H54 (cell line): Measurements from ENCODE around the gene CEP85.
A peak's percentile ranks its signal among the peaks of the same experiment; 100 is the strongest.
"Not testable (repeated sequence)": the region's sequence is repeated elsewhere in the genome, so short reads cannot be mapped to it uniquely, and the experiment has no call there.

Experiments
- DNase-seq: peaks from one replicate; pipeline ENCODE4 v3.0.0; 2011; ENCODE audit warnings: low spot score, mixed read lengths; ENCODE audit not compliant: insufficient read length
- FAIRE-seq: peaks from 3 replicates; lab custom pipeline; 2011; peaks lifted over from hg19 to GRCh38; lab: Jason Lieb, UNC
- POLR2A ChIP-seq: IDR thresholded peaks from 2 replicates; pipeline ENCODE4 v1.6.1; 2011; ENCODE audit warnings: low read depth, mild to moderate bottlenecking, low read length

Gene CEP85

DNA sequence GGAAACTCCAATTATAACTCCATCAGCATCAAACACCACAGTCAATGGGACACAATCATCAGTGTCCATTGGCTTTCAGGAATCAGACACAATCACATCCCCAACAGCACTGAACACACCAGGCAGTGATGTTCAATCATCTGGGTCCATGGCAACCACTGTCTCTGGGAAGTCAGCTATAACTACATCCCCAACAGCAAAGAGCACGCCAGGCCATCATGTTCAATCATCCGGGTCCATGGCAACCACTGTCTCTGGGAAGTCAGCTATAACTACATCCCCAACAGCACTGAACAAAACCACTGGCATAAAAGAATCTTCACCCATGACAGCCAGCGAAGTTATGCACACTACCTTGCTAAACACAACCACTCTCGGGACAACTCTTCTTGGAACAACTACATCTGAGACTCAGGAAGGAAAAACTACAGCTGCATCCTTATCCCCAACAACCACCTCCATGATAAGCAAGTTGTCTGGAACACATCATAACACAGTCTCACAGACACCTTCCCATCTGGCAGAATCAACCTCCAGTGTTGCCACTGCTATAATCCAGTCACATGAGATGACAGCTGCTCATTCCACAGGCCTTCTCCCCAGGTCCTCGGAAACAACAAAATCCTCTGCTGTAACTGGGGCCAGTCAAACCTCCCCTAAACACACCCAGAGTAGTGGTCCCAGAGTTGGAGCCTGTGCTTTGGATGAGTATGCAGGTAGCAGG lies 23.7 kb upstream of the CEP85 start:
- no peak for DNase-seq
- no peak for FAIRE-seq
- no peak for TF ChIP-seq POLR2A

DNA sequence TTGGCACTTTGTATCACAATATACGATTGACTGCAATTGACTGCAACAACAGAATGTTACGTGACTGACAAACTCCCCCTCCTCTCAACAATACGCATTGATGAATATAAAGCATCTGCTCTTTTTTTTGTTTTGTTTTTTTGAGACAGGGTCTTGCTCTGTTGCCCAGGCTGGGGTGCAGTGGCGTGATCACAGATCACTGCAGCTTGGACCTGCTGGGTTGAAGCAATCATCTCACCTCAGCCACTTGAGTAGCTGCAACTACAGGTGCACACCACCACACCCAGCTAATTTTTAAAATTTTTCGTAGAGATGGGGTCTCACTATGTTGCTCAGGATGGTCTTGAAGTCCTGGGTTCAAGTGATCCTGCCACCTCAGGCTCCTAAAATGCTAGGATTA lies 21.3 kb upstream of the CEP85 start:
- no peak for TF ChIP-seq POLR2A
- FAIRE-seq: no peak
- no peak for DNase-seq

DNA sequence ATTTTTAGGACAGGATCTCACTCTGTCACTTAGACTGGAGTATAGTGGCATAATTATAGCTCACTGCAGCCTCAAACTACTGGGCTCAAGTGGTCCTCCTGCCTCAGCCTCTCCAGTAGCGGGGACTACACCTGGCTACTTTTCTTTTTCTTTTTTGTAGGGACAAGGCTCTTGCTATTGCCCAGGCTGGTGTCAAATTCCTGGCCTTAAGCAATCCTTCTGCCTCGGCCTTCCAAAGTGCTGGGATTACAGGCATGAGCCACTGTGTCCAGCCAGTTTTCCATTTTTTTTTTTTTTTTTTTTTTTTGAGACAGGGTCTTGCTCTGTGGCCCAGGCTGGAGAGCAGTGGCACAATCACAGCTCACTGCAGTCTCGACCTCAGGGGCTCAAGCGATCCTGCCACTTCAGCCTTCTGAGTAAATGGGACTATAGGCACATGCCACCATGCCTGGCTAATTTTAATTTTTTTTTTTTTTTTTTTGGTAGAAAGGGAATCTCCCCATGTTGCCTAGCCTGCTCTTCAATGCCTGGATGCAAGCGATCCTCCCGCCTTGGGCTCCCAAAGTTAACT lies 20.6 kb upstream of the CEP85 start:
- DNase-seq (no peak), FAIRE-seq (no peak)
- TF ChIP-seq POLR2A: no peak

DNA sequence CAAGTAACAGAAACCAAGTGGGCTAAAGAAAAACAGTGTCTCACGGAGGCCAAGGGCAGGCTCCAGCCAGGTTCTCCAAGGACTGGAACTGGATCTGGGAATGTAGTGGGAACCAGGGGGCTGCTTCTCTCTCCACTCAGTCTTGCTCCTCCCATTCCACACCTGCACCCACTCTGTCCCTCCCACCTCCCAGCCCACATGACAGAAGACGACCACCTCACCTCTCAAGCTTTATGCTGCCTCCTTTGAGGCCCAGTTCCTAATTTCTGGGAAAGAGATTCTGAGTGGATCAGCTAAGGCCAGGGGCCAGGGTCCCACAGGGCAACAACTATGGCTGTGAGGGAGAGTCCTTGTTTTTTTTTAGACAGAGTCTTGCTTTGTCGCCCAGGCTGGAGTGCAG lies 18.8 kb upstream of the CEP85 start:
- DNase-seq: no peak
- no peak for TF ChIP-seq POLR2A
- FAIRE-seq: no peak

DNA sequence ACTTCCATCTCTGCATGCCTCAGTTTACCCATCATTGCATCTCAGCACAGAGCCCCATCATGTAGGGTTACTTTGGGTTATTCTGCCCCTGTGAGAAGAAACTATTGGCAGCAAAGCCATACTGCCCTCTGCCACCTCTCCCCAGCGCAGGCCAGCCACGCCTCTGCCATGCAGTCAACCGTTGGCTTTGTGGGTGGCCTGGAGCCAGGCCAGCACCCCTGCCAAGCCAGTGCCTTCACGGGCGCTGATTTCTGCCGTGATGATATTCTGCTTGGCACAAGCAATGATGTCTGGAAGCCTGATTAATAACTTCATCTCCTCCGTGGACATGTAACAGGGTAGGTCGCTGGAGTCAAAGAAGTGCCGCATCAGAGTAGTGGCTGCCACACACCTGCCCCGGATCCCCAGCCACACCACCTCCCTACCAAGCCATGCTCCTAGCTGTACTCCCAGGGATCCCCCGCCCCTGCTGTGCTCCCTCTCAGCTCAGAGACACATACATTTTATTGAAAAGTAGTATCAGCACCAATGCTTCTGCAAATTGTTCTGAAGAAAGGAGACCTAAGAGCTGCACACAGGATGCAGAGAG lies 15.0 kb upstream of the CEP85 start:
- FAIRE-seq: peak; percentile 58
- TF ChIP-seq POLR2A: no peak

DNA sequence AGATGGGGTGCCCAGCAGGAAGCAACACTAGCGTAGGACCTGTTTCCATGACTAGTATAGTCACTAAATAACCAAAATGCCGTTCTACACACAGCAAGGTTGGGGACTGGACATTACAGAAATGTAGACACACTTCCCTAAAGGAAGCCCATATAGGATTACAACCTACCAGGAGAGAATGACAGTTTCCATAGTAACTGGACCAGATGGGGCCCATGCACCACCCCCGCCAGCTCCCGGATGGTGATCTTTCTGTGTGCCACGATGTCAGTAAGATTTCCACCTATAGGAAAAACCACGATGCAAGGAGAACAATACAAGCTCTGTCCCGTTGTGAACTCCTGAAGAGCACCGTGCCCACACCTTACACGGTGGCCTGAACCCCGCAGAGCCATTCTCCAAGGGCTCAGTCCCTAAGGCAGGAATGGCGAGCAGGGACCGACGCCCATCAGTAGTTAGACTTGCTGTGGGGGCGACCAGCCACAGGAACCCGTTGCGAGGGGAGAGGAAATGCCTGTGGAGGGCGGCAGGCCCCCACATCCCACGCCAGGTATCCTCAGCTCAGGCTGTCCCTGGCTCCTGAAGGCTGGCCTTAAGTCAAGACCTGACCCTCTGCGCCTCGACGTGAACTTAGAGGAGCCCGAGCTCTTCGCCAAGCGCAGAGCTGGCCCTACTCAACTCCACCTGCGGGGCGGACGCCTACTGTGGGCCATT lies 13.6 kb upstream of the CEP85 start:
- FAIRE-seq (no peak), DNase-seq (no peak)
- no peak for TF ChIP-seq POLR2A

More for the DNA sequence above, 15.0 kb upstream of the CEP85 start:
- DNase-seq: peak; percentile 26

DNA sequence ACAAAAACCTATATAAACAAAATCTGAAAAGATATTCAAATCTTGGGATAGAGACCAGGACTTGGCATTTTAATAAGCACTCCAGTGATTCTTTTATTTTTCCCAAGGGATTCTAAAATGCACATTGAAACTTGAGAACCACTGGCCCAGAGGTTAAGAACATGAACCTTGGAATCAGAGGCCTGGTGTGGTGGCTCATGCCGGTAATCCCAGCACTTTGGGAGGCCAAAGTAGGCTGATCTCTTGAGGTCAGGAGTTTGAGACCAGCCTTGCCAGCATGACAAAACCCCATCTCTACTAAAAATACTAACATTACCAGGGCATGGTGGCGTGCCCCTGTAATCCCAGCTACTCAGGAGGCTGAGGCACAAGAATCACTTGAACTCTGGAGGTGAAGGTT lies 12.9 kb upstream of the CEP85 start:
- DNase-seq (no peak), FAIRE-seq (no peak)
- TF ChIP-seq POLR2A: no peak

DNA sequence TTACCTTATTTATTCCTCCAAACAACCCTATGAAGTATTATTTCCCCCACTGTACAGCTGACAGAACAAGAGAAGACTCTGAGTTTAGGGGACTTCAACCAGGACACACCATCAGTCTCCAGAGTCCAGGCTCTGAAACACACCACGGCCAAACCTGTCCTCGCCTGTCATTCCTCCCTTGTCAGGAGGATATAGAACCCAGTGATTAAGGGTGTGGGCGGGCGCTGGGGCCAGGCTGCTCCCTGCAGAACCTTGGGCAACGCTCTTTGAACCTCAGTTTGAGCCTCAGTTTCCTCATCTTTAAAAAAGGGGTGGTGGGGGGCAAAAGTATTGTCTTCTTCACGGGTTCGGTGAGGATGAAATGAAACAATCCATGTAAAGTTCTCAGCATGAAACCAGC lies 9.4 kb upstream of the CEP85 start:
- TF ChIP-seq POLR2A: no peak
- FAIRE-seq (no peak), DNase-seq (no peak)

DNA sequence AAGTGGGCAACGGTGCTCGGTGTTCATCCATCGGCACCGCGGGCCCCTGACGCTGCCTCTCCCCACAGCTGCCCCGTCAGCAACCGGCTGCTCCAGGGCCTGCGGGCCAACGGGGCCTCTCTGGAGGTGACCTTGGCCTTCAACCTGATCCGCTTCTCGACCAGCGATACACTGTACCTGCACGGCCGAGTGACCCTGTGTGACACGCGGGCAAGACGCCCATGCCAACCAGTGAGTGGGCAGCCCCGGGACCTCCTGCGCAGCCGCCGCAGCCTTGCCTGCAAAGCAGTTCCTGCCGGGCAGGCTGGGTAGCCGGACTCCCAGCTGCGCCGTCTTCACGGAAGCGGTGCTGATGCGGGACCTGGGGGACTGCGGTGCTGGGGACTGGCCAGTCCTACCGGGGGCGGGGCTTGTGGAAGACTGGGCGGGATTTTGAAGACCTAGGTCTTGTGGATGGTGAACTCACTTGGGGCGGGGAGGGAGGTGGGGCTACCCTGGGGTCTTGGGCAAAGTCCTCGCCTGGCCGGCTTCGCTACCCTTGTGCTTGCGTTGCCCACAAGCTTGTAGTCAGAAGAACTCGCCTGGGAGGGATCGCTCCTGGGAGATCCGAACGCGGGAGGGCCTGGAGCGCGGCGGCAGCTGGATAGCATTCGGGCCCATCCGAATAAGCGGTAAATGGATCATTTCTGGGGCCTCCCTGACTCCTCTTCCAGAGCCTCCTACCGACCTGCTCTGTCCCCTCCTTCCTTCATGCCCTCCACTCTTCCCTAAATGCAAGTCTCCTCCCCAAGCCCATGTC lies 8.8 kb upstream of the CEP85 start:
- TF ChIP-seq POLR2A: no peak
- DNase-seq (no peak), FAIRE-seq (no peak)

DNA sequence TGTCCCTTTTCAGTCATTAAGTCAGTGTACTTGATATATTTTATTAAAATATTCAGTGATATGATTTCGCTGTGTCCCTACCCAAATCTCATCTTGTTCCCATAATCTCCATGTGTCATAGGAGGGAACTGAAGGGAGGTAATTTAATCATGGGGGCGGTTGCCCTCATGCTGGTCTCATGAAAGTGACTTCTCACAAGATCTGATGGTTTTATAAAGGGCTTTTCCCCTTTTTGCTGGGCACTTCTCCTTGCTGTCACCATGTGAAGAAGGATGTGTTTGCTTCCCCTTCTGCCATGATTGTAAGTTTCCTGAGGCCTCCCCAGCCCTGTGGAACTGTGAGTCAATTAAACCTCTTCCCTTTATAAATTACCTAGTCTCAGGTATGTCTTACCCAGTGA lies 3.3 kb upstream of the CEP85 start:
- not testable (repeated sequence) for FAIRE-seq

DNA sequence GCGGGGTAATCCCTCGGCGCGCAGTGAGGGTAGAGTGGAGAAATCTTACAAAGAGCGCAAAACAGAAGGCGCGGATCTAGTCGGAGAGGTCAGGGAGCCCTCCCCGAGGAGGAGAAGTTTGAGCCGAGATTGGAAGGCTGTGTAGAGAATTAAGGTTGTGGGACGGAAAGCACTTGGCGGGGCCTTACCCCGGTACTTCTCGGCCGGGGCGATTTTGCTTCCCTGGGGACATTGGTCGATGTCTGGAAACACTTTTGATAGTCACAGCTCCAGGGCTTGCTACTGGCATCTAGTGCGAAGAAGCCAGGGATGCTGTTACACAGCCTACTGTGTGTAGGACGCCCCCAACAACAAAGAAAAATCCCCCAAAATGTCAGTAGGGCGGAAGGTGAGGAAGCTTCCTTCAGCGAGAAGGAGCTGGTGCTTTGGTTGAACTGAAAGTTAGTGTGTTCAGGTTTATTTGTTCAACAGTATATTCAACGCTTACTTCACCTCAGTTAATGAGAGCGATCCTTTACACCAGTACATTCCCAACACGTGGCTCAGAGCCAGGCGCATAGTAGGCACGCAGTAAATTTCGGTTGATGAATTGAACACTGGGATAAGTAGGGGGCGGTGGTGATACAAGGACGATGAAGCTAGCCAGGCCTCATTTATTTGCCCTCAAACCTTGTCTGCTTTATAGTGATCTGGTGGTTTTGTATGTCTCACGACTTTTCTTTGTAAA lies 807 bp downstream of the CEP85 start:
- no peak for TF ChIP-seq POLR2A
- DNase-seq (no peak), FAIRE-seq (peak; percentile 58)

More for the DNA sequence above, 3.3 kb upstream of the CEP85 start:
- not testable (repeated sequence) for DNase-seq

DNA sequence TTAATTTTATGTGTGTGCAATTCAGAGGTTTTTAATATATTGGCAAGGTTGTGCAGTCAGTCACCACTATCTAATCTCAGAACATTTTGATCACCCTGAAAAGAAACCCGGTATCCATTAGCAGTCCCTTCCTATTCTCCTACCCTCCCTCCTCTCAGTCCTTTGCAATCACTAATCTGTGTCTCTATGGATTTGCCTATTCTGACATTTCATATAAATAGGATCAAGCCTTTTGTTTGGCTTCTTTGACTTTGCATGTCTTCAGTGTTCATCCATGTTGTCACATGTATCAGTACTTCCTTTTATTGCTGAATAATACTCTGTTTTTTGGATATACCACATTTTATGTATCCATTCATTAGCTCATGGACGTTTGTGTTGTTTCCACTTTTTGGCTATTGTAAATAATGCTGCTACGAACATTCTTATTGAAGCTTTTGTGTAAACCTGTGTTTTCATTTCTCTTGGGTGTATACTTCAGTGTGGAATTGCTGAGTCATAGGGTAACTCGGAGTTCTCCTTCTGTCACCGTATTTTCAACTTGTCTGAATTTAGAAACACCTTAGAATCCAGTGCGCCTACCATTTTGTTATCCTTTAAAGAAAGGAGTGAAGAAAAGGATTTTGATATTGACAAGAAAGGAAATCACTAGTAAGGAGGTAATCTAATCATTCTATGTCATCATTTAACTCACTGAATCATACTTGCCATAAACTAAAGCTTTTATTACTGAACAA lies 3.4 kb downstream of the CEP85 start:
- TF ChIP-seq POLR2A: no peak
- DNase-seq (no peak), FAIRE-seq (no peak)
